GM18508 (cell line): ENCODE results near the gene NCOA6.

Source experiments
- ATAC-seq: cut with Tn5 transposase; IDR thresholded peaks from one replicate; pipeline ENCODE4 v1.9.1; 2021; ENCODE audit warnings: moderate number of reproducible peaks; ENCODE audit not compliant: insufficient read depth, unreplicated experiment

The NCOA6 gene

DNA sequence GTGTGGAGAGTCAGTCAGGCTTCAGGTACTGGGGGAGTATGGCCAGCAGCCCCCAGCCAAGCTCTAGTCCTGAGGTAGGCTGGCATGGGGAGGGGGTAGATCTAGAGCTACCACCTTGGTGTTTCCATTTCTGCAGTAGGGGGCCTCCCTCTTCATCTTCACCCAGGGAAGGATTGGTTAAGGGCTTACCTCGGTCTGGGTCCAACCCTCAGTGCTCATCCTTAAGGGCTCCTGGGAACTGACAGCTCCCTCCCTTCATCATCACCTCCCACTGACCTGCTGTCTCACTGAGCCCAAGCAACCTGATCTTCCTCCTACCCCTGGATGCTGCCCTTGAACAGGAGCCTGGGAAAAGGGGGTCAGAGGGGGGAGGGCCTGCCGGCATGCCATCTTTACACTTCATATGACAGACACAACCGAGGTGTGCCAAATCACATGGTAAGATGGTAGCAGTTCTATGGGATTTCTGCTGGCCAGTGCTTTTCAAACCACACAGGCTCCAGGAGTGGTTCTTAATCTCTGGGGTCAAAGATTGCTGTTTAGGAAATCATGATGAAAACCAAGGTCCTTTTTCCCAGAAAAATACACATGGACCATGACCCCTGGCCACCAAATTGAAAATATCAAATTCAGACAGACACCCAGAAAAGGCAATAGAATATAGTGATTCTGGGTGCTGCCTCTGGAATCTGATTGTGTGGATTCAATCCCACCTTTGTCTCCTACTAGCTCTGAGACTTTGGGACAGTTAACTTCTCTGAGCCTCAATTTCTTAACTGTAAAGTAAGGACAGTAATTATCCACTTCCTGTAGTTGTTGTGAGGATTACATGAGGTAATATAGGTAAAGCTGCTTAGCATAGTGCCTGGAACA is 118.3 kb downstream of the NCOA6 start:
- ATAC-seq, result no peak

DNA sequence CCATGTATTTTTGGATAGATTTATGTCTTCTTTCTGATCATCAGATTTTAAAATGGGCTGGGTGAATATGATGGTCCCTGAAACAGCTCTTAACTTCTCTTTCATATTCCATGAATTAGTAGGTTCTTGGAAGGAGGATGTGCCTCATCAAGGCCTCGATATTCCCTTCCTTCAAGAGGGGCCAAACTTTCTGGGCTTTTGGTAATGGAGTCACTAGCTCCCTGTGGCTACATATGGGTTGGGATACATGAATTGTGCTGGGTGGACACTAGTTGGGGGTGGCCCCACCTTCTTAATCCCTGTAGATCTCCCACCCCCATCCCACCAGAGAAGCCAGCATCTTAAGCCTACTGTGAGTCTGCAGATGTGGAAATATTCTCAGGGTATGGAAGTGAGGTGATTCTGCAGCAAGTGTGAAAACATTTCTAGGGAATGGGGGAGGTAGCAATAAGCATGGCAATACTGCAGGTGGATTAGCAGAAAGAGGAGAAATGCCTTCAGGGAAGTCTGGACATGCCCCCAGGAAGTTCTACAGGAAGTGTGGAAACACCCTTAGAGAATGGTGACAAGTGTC is 119.1 kb downstream of the NCOA6 start:
- no peak for ATAC-seq

DNA sequence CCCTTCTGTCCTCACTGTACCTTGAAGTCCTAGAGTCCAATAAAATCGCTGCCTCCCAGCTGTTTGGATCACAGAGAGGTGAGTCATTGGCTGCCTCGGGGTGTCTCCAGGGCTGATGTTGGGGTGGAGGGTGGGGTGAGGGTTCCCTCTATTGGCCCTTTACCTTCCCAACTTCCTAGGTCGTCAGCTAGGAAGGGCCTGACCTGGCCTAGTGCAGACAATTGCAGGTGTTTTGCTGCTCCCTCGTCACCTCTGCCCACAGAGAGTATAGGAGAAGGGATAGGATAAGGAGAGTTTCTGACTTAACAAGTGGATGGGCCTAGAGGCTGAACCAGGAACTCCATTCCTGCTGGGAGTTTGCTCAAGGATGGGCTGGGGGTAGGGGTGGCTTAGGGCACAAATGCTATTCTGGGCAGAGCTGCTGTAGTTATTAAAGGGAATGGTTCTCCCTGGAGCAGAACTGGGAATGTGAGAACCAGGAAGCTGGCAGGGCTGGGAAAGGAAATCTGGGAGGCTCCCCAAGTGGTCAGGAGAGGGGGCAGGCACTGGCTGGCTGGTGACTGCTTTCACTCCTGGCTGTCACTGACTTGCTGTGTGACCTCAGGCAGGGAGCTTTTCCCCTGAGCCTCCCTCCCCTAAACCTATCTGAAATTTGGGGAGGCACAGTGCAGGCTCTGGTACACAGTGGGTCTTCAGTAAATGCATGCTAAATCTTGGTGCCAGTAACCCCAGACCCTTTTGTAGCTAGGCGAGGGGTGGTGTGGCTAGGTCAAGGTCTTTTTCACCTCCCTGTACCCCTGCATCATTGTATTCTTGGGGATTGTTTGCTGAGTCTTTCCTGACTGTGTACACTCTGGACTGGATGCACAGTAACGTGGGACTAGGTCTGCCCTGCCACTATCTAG is 119.8 kb downstream of the NCOA6 start:
- no peak for ATAC-seq

DNA sequence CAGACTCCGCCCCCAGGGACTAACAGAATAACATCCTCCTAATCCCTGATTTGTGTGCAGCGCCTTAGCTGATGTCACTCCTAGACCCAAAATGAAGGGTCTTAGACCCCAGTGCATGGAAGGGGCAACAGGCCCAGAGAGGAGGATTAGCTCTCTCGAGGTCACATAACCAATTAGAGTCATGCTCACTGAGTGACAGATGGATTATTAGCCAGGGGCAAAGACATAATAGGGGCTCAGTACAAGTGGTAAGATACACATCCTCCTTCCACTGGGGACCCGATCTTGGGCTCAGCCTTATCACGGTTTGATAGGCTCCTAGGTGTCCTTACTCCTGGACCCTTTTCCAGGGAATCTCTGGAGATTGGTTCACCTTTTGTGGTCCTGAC is 120.4 kb downstream of the NCOA6 start:
- ATAC-seq, result no peak

DNA sequence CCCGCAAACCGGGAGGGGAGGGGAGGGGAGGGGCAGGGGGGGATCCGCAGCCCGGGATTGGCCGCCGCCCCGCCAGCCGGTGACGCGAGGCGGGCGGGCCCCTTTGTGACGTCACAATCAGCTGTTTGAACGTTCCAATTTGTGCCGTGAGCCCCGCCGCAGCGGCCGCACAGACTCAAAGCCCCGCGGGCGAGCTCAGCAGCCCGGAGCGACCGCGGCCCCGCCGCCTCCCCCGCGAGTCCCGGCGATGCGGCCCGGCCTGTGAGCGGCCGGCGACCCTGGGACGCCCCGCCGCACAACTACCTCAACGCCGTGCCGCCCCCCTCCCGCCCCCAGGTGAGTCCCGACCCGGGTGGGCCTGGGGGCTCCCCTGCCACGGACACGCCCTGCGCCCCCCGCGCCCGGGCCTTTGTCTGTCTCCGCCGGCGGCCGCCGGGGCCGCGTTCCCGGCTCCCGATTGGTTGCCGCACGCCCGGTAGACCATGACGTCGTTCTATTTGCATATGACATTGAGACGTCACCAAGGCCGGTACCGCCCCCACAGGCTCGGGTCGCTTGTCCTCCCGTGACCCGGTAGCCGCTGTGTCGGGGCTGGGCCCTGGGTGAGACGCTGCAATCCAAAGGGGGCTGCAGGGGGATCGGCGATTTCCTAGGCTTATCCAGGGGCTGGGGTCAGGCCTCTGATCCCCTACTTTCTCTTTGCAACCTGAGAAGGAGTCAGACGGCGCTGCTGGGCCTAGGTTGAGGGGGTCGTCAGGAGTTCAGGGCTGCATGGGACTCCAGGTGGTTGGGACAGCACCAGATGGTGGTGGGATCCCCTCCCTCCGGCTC is 121.1 kb downstream of the NCOA6 start, which contains the start of gene TP53INP2:
Gene TP53INP2, plus strand, starts transcription at position 168 of the 831 bp plus-strand sequence. CDS start 4,396 bp downstream, outside the sequence.
- ATAC-seq, result no peak

DNA sequence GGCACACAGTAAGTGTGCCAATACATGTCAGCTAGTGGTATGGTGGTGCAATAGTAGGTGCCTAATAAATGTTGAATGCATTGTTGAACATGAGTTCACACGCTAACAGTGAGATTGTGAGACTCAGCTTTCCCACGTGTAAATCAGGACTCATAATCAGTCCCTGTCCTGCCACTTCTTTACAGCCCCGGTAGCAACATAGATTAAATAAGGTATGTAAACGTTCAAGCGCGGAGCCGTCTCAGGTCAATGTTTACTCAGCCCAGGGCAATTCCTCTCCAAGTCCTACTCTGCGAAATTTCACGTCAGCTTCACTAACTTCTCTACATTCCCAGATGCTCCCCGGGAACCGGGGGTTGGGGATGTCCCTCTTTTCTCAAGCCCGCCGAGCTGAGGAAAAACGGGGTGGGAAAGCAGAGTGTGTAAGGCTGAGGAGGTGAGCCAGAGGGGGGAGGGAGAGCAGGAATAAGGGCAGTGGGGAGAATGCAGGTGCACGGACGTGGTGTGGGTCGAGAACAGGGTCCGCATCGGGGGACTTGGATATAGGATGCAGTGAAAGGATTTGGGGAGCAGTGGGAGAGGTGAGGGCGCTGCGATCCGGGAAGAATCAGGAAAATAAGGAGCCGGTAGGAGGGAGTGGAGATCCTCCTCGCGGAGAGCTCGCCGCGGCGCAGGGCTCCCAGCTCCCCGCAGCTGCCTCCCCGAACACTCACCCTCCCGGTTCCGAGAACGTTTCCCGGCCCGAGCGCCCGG is 121.9 kb downstream of the NCOA6 start:
- ATAC-seq, result no peak

DNA sequence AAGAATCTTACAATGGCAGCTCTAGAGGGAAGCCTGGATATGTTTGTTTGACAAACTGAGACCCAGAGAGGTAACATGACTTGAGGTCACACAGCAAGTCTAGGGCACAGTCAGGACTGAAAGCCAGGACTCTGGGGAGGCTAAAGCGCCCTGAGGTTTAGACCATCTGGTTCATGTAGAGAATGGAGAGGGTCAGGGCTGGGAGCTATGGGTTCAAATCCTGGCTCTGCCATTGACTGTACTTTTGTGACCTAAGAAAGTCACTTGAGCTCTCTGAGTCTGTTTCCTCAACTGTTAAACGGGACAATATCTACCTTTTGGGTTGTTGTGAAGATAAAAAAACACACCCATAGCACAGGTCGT is 122.4 kb downstream of the NCOA6 start:
- ATAC-seq, result no peak

DNA sequence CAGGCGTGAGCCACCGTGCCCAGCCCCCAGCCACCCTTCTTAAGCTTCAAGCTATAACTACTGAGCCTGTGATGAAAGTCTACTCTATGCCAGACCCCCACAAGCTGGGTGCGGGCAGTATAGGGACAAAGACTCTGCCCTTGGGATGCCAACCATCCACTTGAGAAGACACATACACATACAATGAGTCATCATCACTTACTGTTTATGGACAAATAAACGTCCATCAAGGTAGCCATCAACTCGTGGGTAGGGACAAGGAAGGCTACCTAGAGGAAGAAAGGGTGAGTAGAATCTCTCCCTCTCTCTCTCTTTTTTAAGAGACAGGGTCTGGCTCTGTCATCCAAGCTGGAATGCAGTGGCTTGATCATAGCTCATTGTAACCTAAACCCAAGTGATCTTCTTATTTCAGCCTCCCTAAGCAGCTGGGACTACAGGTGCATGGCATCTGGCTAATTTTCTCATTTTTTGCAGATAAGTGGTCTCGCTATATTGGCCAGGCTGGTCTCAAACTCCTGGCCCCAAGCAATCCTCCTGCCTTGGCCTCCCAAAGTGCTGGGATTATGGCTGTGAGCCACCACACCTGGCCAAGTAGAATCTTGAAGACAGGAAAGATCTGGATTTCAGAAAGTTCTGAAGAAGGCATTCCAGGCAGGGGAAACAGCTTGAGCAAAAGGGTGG is 123.9 kb downstream of the NCOA6 start:
- ATAC-seq, result no peak

DNA sequence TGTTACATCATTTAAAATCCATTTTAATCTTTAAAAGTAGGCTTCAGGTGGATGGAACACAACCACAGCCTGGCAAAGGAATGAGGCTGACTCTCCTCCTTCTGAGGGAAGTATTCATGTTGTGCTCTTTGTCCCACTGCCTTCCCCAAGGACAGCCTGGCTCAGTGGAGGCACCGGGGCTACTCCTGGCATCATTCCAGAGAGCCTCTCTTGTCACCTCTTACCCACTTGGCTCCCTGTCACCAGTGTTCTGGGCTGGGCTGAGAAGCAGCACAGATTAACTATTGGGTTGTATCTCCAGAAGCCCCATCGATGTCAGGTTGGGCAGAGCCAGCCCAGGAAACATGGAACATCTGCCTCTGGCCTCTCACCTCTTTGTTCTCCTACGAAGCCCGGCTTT is 132.0 kb downstream of the NCOA6 start:
- no peak for ATAC-seq

DNA sequence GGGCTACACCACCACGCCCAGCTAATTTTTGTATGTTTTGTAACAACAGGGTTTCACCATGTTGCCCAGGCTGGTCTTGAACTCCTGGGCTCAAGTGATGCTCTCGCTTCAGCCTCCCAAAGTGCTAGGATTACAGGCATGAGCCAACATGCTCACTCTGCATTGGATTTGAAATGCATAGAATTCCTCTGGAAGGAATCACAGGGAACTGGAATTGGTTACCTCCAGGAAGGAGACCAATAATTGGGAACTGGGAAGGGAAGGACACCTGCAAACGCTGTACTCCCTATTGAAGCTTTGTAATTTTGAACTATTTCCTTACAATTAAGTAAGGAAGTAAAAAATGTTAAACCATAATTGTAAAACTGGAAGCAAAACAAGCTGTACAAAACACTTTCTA is 133.6 kb downstream of the NCOA6 start:
- no peak for ATAC-seq

DNA sequence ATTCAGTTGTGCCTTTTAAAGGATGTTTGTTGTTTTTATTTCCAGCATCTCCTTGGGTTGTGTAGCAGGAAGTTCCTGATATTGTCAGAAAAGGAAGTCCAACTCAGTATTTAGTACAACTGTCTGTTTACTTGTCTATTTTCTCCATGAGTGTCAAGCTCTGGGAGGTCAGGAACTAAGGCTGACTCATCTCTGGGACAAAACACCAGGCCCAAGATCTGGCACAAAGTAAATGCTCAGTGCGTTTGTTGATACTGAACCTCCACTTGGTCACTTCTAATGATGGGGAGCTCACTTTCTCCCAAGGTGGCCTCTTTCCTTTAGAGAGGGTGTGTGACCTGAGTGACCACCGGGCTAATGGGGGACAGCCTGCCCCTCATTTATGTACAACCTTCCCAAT is 136.0 kb downstream of the NCOA6 start:
- no peak for ATAC-seq

DNA sequence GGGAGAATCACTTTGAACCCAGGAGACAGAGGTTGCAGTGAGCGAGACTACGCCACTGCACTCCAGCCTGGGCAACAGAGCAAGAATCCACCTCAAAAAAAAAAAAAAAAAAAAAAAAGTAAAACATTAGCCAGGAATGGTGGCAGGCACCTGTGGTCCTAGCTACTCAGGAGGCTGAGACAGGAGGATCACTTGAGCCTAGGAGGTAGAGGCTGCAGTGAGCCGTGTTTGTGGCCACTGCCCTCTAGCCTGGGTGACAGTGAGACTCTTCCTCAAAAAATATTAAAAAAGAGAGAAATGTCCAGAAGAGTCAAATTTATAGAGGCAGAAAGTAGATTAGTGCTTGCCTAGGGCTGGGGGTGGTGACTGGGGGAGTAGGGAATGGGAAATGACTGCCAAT is 141.8 kb downstream of the NCOA6 start:
- ATAC-seq, result no peak

DNA sequence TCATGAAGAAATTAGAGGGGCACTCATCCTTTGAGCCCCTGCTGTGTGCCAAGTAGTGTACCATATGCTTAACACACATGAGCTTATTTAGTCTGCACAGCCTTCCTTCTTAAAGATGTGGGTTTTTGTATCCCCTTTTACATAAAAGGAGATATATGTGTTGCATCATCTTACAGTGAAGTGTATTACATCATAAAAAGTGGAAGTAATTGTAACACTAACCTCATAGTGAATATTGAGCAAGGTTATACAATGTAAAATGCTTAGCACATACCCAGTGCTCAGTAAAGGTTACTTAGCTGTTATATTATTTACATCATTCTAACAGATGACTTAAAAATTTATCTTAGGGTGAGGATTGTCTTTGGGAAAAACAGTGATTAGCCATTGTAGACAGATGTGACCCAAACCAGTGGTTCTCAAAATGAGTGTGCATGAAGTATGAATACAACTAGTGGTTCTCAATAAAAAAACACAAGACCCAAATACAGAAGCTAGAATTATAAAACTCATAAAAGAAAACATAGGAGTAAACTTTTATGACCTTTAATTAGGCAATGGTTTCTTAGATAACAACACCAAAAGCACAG is 144.8 kb downstream of the NCOA6 start:
- ATAC-seq, result no peak

DNA sequence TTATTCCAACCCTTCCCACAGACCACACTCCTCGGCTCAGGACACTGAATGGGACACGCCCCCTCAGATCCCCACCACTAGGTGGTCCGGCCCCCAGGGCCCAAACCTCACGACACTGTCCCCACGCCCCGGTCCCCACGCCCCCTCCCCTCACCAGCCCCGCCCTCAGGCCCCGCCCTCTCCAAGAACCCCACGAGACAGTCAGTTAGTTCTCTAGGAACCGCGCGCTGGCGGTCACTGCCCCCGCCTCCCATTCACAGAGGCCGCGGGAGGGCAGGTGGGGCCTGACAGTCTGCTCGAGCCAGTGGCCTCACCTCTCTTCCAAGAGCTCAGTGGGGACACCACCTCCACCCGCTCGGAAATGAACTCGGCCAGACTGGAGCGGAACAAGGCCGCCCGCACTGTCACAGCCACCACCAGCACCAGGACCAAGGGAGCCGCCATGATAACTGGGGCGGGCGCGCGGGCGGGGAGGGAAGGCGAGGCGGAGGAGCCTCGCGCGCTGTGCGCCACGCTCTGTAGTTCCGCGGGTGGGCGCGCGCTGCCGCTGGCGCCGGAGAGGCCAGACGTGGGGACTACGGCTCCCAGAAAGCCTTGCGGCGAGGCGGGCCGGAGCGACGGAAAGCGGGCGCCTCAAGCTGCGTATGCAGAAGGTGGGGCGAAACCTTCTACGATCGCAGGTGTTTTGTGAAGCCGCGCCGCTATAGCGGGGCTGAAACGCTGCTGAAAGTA is 148.6 kb downstream of the NCOA6 start, which contains the start of gene PIGU:
Gene PIGU, minus strand, starts transcription at position 451 of the 732 bp plus-strand sequence. Its CDS starts 7 bp downstream, at position 444.
- ATAC-seq, result peak; percentile 78

DNA sequence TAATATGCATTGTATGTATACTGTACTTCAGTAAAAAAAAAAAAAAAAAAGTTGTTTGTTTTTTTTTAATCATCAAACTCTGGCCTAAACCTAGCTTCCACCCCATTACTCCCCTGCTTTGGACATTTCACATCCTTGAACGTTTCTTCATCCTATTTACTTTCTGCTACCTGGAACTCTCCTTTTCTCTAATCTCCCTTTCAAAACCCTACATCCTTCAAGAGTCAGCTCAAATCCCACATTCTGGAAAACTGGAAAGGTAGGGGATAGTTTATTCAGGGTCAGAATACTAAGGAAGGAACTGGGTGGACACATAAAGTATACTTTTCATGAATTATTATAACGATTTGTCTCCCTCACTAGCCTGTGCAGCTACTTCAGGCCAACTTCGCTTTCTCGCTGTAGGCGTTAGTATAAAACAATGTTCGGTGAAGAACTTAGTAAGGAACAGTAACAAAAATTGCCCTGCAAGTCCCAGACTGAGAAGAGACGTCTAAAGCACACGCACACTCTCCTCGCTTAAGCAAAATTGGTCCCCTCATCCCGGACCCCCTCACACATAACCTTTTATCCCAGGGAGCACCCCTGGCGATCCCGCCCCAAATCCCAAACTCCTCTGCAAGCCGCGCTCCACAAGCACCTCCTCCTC is 149.3 kb downstream of the NCOA6 start:
- ATAC-seq, result no peak

DNA sequence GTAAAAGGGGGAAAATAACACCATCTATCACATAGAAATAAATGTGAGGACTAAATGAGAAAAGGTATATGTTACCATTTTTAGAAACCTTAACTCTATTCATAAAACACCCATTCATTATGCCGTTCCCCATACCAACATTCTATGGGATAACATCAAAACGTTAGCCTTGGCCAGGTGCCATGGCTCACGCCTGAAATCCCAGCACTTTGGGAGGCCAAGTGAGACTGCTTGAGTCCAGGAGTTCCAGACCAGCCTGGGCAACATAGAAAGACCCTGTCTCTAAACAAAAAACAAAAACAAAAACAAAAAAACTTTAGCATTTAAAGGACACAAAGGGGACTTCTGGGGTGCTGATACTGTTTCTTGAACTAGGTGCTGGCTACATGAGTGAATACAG is 149.9 kb downstream of the NCOA6 start:
- no peak for ATAC-seq

DNA sequence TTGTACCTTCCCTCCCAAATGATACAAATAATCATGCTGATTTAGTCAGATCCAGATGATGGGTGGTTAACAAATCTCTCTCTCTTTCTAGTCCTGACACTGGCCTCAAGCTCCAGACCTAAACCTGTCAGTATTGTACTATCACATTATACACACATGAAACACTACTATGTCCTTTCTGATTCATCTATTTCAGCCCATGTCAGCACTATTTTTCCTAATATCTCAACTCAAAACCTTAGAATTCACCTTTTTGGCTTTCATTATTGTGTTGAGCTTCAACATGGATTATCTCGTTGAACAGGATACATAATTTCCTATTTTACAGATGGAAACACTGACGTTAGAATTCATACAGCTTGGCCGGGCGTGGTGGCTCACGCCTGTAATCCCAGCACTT is 152.0 kb downstream of the NCOA6 start:
- ATAC-seq, result no peak
